ENCODE data around the gene TMEM178A. TPM values are rescaled to one million over a fixed set of nuclear protein-coding genes. Genes with fewer than 3 reads are reported as not detected.

The TMEM178A gene
- total RNA-seq, 2 donors from 2014 or later, result 4.9 to 7.8 TPM

DNA sequence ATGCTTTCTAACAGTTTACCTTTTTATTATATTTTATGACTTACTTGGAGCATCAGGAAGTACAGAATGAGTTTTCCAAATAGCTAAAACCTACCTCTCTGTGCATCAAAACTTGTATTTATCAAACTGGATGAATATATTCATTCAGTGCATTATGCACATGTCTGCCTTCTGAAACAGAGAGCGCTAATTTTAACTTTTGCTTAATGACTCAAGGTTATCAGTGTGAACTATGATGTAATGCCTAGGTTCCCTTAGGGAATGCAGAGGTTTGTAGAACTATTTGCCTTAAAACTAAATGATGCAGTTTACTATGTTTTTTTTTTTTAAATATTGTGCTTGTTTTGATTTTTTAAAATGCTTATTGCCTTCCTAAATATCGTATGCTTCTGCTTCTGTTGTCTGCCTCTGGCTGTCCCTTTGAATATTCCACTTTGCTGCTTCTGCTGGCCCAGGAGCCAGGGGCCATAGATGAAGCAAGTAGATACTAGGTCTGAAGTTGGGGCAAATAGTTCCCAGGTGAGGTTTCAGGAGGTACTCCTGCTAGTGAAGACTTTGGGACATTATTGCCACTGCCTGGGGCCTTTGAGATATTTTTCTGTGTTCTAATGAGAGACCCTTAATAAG lies 16.5 kb downstream of the TMEM178A start:
- intact Hi-C loops (cut with DNase I), result no loop called here
- Histone ChIP-seq H3K36me3 (replicated peaks in 1 of 2; ENCODE audit: insufficient read depth in 1 of 2, low read depth in 2 of 2) (no peaks in the 10 kb centered on the region), H3K27me3 (no peaks in the 10 kb centered on the region), H3K9me3 (no peaks in the 10 kb centered on the region), H3K27ac (no peak overlapping the region), H3K4me3 (no peak overlapping the region), H3K4me1 (no peaks in the 10 kb centered on the region)
- DNase-seq (no peak), ATAC-seq (no peak)
- 48 to 53% methylated on average over 2 of the region's 2 CpGs for WGBS, 2 donors
- TF ChIP-seq CTCF (IDR thresholded peaks at IDR 0.05) (no peak), POLR2A (IDR thresholded peaks at IDR 0.05) (no peak)

DNA sequence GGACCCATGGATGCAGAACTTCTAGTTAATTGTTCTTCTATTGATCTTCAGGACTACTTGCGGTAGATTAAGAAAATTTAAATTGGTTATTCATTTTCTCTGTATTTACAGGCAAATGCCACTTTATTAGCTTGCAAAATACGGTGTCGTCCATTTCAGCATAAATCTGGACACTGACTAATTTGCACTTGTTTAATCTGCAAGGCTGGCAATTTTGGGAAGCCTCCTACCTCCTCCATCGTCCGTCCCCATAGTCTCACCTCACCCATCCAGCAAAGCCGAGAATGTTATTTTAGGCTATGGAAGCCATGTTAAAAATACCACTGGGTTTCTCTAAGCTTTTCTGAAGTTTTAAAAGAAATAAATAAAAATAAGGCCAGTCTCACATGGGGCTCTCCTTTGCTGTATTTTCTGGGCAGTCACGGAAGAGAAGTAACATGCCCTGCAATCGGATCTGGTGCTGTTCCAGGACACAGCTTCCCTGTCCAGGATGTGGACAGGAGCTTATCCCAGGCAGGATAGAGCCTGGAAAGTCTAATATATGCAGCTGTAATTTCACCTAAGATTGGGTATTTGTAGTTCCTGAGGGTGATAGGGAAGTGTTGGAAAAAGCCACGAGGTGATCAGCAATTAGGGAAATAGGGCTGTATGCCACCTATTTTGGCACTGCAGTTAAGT lies 17.4 kb downstream of the TMEM178A start:
- intact Hi-C loops (cut with DNase I), result no loop called here
- H3K4me1 ChIP-seq, result no peaks in the 10 kb centered on the region
- no peaks in the 10 kb centered on the region for H3K9me3 ChIP-seq
- no peak for TF ChIP-seq CTCF (IDR thresholded peaks at IDR 0.05)
- TF ChIP-seq POLR2A (IDR thresholded peaks at IDR 0.05), result no peak
- no peak for DNase-seq
- no peak for ATAC-seq
- 84 to 87% methylated on average over 9 of the region's 9 CpGs for WGBS, 2 donors
- H3K27me3 ChIP-seq, result no peaks in the 10 kb centered on the region
- H3K4me3 ChIP-seq, result no peak overlapping the region
- H3K36me3 ChIP-seq (replicated peaks in 1 of 2; ENCODE audit: insufficient read depth in 1 of 2, low read depth in 2 of 2), result no peaks in the 10 kb centered on the region
- H3K27ac ChIP-seq, result no peak overlapping the region

GRCh38 chr2:39684464-39684863 lies 18.7 kb downstream of the TMEM178A start:
- Histone ChIP-seq H3K9me3 (no peaks in the 10 kb centered on the region), H3K36me3 (replicated peaks in 1 of 2; ENCODE audit: insufficient read depth in 1 of 2, low read depth in 2 of 2) (no peaks in the 10 kb centered on the region), H3K4me1 (no peaks in the 10 kb centered on the region), H3K27me3 (no peaks in the 10 kb centered on the region), H3K27ac (no peak overlapping the region), H3K4me3 (no peak overlapping the region)
- intact Hi-C loops (cut with DNase I), result no loop called here
- 84 to 90% methylated on average over 5 of the region's 5 CpGs for WGBS, 2 donors
- DNase-seq (no peak), ATAC-seq (no peak)
- TF ChIP-seq POLR2A (IDR thresholded peaks at IDR 0.05) (no peak), CTCF (IDR thresholded peaks at IDR 0.05) (no peak)

- Histone ChIP-seq H3K27ac (no peak overlapping the region), H3K27me3 (no peaks in the 10 kb centered on the region), H3K4me1 (no peaks in the 10 kb centered on the region), H3K4me3 (no peak overlapping the region), H3K36me3 (replicated peaks in 1 of 2; ENCODE audit: insufficient read depth in 1 of 2, low read depth in 2 of 2) (no peaks in the 10 kb centered on the region), H3K9me3 (no peaks in the 10 kb centered on the region)
- DNase-seq, result no peak
- ATAC-seq, result no peak
- 75 to 95% methylated on average over 1 of the region's 1 CpG for WGBS, 2 donors
- intact Hi-C loops (cut with DNase I), result no loop called here
- no peak for TF ChIP-seq CTCF (IDR thresholded peaks at IDR 0.05)
- TF ChIP-seq POLR2A (IDR thresholded peaks at IDR 0.05), result no peak
These were observed 19.4 kb downstream of the TMEM178A start for GRCh38 chr2:39685126-39685525.

- Histone ChIP-seq H3K27ac (no peak overlapping the region), H3K4me3 (no peak overlapping the region), H3K27me3 (no peaks in the 10 kb centered on the region), H3K36me3 (replicated peaks in 1 of 2; ENCODE audit: insufficient read depth in 1 of 2, low read depth in 2 of 2) (no peaks in the 10 kb centered on the region), H3K4me1 (no peaks in the 10 kb centered on the region), H3K9me3 (no peaks in the 10 kb centered on the region)
- ATAC-seq (no peak), DNase-seq (no peak)
- TF ChIP-seq CTCF (IDR thresholded peaks at IDR 0.05), result no peak
- no peak for TF ChIP-seq POLR2A (IDR thresholded peaks at IDR 0.05)
- intact Hi-C loops (cut with DNase I), result no loop called here
- WGBS, 2 donors, result 73 to 76% methylated on average over 6 of the region's 6 CpGs
These were observed 20.7 kb downstream of the TMEM178A start for GRCh38 chr2:39686456-39686855.
